ENCODE measurements around the gene CCDC167.

Gene CCDC167

DNA sequence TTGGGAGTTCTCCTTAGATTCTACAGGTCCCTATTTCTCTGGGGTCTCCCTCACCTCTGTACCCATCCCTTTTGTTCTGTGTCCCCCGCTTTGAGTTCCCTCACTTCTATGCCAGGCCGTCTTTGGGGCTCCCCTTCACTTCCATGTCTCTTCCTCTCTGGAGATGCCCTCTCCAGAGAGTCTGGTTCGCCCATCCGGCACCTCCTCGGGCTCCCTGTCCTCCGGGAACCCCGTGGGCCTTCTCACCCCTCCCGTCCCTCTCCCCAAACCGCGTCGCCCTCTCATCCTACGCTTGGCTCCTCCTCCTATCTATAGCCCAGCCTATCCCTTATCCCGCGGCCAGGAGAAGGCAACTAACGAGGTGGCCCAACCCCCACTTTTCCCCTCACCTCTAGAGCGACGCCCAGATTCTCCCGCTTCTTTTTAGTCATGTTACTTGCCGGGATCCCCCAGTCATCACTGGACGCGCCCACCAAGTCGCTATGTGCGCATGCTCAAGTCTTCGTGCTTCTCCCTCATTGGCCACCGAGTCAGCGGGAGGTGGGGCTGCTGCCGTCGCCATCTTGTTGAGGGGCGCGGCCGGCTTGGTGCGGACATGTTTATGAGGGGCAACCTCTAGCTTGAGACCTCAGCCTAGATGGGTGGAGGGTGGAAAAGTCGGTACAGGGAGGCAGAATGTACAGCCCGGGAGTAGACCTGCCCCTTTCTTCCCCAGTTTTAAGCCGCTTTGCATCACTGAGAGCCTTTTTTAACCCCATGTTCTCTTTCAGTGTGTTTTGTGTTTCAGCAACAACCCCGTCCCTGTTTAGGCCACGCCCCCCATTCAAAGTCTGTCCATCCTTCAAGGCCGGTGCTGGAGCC is at the start of gene CCDC167:
TSS of gene CCDC167 (minus strand) at position 461 of the 861 bp plus-strand sequence. CDS start at position 431, 30 bp downstream.
- DNase-seq, result peak; percentile 98

- DNase-seq, result no peak
These were observed 49.5 kb upstream of the CCDC167 start for GRCh38 chr6:37549154-37549553.

GRCh38 chr6:37548067-37548674 is 48.5 kb upstream of the CCDC167 start:
- no peak for DNase-seq

GRCh38 chr6:37547564-37548061 is 47.9 kb upstream of the CCDC167 start:
- peak; percentile 82 for DNase-seq

DNA sequence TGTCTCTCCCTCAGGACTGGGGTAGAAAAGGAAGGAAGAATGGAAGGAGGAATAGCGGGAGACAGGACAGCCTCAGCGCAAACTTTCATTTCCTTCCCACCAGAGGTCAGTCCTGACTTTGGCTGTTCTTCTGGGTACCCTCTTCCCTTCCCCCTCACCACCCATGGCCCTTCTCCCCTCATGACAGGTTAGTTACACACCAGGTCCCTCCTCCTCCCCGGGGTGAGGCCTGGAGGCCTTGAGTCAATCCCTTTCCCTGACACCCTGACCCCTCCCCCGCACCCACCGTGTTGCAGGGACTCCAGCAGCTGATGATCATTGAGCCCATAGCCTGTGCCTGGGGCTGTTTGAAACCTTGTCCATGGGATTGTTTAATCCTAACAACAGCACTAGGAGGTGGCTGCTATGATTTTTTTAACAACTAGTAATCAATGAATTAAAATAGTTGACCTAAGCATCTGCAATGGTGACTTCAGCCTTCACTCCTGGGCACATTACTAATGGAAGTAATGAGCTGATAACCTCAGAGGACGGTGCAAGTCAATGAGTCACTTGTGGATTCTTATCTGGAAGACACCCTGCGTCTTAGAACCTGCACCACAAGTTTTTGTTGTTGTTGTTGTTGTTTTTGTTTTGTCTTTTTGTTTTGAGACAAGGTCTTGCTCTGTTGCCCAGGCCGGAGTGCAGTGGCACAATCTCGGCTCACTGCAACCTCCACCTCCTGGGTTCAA is 46.6 kb upstream of the CCDC167 start:
- no peak for DNase-seq

DNA sequence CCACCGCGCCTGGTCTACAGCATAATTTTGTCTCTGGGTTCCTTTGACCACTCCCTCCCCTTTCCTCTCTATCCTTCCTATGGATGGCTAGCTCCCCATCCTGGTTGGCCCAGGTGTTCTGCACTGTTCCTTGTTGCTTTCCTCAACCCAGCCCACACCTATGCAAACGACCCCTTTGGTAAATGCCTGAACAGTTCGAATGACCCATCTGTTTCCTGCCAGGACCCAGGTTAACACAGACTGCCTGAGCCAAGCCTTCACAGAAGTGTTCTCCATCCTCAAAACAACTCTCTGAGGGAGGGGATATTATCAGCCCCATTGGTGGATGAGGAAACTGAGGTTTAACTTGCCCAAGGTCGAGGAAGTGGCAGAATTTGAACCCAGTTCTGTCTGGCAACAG is 44.8 kb upstream of the CCDC167 start:
- no peak for DNase-seq

- no peak for DNase-seq
These were observed 43.7 kb upstream of the CCDC167 start for GRCh38 chr6:37543361-37543760.

- no peak for DNase-seq
These were observed 41.7 kb upstream of the CCDC167 start for GRCh38 chr6:37541346-37541745.

DNA sequence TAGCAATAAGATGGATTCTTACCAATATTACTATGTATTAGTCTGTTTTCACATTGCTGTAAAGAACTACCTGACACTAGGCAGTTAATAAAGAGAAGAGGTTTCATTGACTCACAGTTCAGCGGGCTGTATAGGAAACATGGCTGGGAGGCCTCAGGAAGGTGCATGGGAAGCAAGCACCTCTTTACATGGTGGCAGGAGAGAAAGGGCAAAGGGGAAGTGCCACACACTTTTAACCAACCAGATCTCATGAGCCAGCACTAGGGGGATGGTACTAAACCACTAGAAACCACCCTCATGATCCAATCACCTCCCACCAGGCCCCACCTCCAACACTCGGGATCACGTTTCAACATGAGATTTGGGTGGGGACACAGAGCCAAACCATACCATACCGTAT is 40.7 kb upstream of the CCDC167 start:
- no peak for DNase-seq

- no peak for DNase-seq
These were observed 40.3 kb upstream of the CCDC167 start for GRCh38 chr6:37540029-37540352.

GRCh38 chr6:37539171-37540028 is 39.7 kb upstream of the CCDC167 start:
- DNase-seq, result no peak

- no peak for DNase-seq
These were observed 38.4 kb upstream of the CCDC167 start for GRCh38 chr6:37538107-37538506.

DNA sequence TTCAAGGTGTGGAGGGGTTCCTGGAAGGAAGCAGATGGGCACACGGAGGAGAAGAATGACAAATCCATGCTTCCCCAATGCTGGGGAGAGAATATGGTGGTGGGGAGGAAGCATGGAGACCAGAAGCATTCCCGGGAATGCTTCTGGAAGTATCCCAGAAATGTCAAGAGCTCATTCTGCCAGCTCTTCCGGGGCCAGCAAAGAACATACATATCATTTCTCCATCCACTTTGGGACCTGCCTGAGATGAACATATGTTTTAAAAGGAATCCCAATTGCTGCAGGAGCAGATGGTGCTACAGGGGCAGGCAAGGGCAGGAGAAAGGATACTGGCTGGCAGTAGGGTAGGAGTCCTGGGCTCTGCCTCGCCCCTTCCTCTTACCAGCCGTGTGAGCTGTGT is 37.9 kb upstream of the CCDC167 start:
- DNase-seq, result no peak

DNA sequence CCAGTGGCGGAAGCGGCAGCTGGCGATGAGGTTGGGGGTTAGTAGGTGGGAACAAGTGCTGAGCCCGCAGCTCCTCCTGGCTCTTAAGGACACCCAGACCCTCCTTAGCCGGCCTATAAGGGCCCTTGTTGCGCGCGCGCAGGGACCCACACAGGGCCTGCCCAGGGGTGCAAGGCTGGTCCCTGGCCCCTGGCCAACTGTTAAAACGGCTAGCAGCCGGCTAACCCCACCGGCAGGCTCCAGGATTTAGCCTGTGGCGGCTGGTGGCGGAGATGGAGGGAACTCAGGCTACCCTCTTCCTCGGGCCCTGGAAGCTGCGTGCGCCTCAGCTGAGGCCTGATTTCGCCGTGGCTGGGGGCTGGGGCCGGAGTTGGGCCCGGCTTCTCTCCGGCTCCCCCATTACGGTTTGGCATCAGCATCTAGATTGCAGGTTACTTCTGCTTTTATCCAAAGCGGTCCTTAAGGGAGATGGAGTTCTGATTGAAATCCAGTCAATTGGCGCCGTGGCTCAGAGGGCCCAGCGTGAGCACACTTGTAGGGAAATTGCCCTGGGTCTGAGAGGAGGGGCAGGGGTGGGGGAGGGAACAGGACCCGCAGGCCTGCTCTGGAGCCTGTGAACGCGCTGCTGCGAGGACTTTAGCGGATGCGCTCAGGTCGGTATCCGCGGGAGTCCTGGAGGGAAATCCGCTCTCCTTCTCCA is 36.9 kb upstream of the CCDC167 start:
- DNase-seq, result no peak

- DNase-seq, result no peak
These were observed 36.2 kb upstream of the CCDC167 start for GRCh38 chr6:37535759-37536490.

GRCh38 chr6:37535428-37535758 is 35.7 kb upstream of the CCDC167 start:
- DNase-seq, result peak; percentile 37

GRCh38 chr6:37534893-37535292 is 35.2 kb upstream of the CCDC167 start:
- DNase-seq, result no peak

DNA sequence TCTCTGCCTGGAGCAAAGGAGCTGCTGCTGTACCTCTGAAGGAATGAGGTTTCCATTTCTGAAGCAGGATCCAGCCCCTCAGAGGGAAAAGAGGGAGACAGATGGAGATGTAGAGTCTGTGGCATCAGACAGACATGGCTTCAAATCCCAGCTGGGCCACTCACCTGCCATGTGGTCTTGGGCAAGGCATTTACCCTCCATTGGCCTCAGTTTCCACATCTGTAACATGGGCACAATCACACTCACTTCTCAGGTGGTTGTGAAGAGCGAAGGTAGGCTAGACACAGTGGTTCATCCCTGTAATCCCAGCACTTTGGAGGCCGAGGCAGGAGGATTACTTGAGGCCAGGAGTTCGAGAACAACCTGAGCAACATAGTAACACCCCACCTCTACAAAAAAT is 32.4 kb upstream of the CCDC167 start:
- DNase-seq, result no peak

GRCh38 chr6:37531437-37532036 is 31.8 kb upstream of the CCDC167 start:
- DNase-seq, result no peak

DNA sequence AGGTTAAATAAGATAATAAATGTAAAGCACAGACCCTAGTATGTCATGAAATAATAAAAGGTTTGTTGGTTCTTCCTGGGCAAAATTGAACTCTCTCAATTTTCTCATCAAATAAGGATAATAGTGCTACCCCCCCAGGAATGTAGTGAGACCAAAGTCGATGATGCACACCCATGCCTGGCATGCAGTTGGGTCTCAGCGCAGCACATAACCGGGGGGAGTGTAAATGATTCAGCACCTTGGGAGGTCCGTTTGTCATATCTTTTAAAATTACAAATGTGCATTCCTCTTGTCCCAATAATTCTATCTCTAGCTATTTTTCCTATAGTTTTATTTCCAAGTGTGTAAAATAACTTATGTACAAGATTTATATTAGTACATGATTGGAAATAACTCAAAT is 31.3 kb upstream of the CCDC167 start:
- DNase-seq, result peak; percentile 80

GRCh38 chr6:37530297-37530696 is 30.6 kb upstream of the CCDC167 start:
- DNase-seq, result no peak

Measured in fibroblast of upper back skin (primary cell).